ENCODE results near the gene SNHG17.

DNA sequence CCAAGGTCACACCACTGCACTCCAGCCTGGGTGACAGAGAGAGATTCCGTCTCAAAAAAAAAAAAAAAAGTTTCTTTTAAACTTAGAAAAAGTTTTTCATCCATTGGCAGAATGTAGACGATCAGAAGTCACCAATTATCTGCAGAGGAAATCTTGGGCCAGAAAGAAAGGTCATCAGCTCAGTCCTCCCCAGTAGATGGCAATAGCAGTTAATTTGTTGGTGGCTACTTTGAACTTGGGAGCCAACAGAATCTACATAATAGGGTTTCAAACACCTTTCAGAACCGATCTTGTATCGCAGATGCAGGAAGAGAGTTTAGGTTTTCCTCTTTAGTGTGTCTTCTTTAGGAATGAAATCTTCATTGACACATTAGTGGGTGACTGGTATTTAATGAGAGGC lies 47.2 kb downstream of the SNHG17 start:
- TF ChIP-seq CTCF (IDR thresholded peaks at IDR 0.05): no peak
- TF ChIP-seq POLR2A (IDR thresholded peaks at IDR 0.05): no peak

Measured in uterus (tissue), 2 donors.